A549 treated with GW870086 at 1 μM for 4 hours (cell line): ENCODE data around the gene SPTBN2. TPM values are rescaled to one million over a fixed set of nuclear protein-coding genes. Genes with fewer than 3 reads are reported as not detected.

Experiments
- total RNA-seq: library from RNA; stranded (reverse); fragments of 200-300 nt; extraction: Qiagen RNA extraction; gene quantifications from 5 replicates; pipeline ENCODE4 v1.2.3, GENCODE V29; 2022; ENCODE audit warnings: low read depth

Gene SPTBN2
- 8.0 to 11.7 TPM (median 9.5 TPM) in 5 replicates for total RNA-seq

GRCh38 chr11:66728693-66729385 is at the start of gene SPTBN2:
SPTBN2 (minus strand) TSS chr11:66729216; CDS start chr11:66721240, 7,976 bp downstream.

GRCh38 chr11:66677599-66678375 is 51.2 kb downstream of the SPTBN2 start, which contains the start of gene RBM4B:
RBM4B (minus strand) TSS chr11:66677887; CDS start chr11:66677079, 808 bp downstream.

GRCh38 chr11:66638177-66639065 is 90.6 kb downstream of the SPTBN2 start, which contains the start of gene RBM4:
RBM4 (plus strand) TSS chr11:66638703; CDS start chr11:66639712, 1,009 bp downstream.

Other genes with a start within 250 kb of the SPTBN2 start
- gene DPP3, start 248.8 kb downstream of the SPTBN2 start, total RNA-seq = 51.9 to 59.3 TPM (median 57.4 TPM) in 5 replicates
- 9.8 to 11.9 TPM (median 10.7 TPM) in 5 replicates for gene BBS1, start 218.6 kb downstream of the SPTBN2 start, total RNA-seq
- gene ZDHHC24, start 183.2 kb downstream of the SPTBN2 start, total RNA-seq = 7.4 to 14.0 TPM (median 12.4 TPM) in 5 replicates
- 0.05 TPM in 1 of 5 replicates, not detected in the others for gene ACTN3, start 182.3 kb downstream of the SPTBN2 start, total RNA-seq
- 31.3 to 37.8 TPM (median 33.7 TPM) in 5 replicates for gene CTSF, start 160.6 kb downstream of the SPTBN2 start, total RNA-seq
- gene CCDC87, start 136.2 kb downstream of the SPTBN2 start, total RNA-seq = 0.21 to 0.68 TPM (median 0.53 TPM) in 5 replicates
- 24.5 to 30.1 TPM (median 26.7 TPM) in 5 replicates for gene CCS, start 136.0 kb downstream of the SPTBN2 start, total RNA-seq
- gene RBM14, start 112.6 kb downstream of the SPTBN2 start, total RNA-seq = 59.5 to 81.7 TPM (median 68.6 TPM) in 5 replicates
- gene RBM4, start 90.5 kb downstream of the SPTBN2 start, total RNA-seq = 133 to 146 TPM (median 135 TPM) in 5 replicates
- 18.5 to 19.9 TPM (median 18.9 TPM) in 5 replicates for gene RBM4B, start 51.3 kb downstream of the SPTBN2 start, total RNA-seq
- gene RCE1, start 114.2 kb upstream of the SPTBN2 start, total RNA-seq = 40.7 to 57.5 TPM (median 53.9 TPM) in 5 replicates
- gene LRFN4, start 127.8 kb upstream of the SPTBN2 start, total RNA-seq = 84.6 to 115 TPM (median 106 TPM) in 5 replicates
- gene PC, start 229.2 kb upstream of the SPTBN2 start, total RNA-seq = 32.8 to 42.0 TPM (median 38.6 TPM) in 5 replicates
- gene C11orf86, start 246.1 kb upstream of the SPTBN2 start, total RNA-seq = 60.1 to 99.8 TPM (median 85.5 TPM) in 5 replicates